GM21390 (cell line): ENCODE measurements around the gene KLF6.

Experiments used
- ATAC-seq: cut with Tn5 transposase; IDR thresholded peaks from one replicate; pipeline ENCODE4 v1.9.1; 2021; ENCODE audit not compliant: unreplicated experiment

The KLF6 gene

GRCh38 chr10:3775696-3776551 is 9.1 kb downstream of the KLF6 start:
- peak; percentile 38 for ATAC-seq

GRCh38 chr10:3774814-3775695 is 10.0 kb downstream of the KLF6 start:
- ATAC-seq = no peak

GRCh38 chr10:3774018-3774813 is 10.8 kb downstream of the KLF6 start:
- no peak for ATAC-seq

- no peak for ATAC-seq
These were observed 11.5 kb downstream of the KLF6 start for GRCh38 chr10:3773460-3774017.

- ATAC-seq = no peak
These were observed 12.4 kb downstream of the KLF6 start for GRCh38 chr10:3772361-3773171.

GRCh38 chr10:3770611-3771110 is 14.3 kb downstream of the KLF6 start:
- ATAC-seq = no peak

- no peak for ATAC-seq
These were observed 15.5 kb downstream of the KLF6 start for GRCh38 chr10:3769556-3769955.

- ATAC-seq = no peak
These were observed 18.8 kb downstream of the KLF6 start for GRCh38 chr10:3766046-3766756.

GRCh38 chr10:3765146-3765545 is 19.9 kb downstream of the KLF6 start:
- ATAC-seq = no peak

- no peak for ATAC-seq
These were observed 20.3 kb downstream of the KLF6 start for GRCh38 chr10:3764626-3765112.

GRCh38 chr10:3763852-3764625 is 21.0 kb downstream of the KLF6 start:
- no peak for ATAC-seq

GRCh38 chr10:3763035-3763456 is 22.0 kb downstream of the KLF6 start:
- ATAC-seq = no peak

- ATAC-seq = no peak
These were observed 22.7 kb downstream of the KLF6 start for GRCh38 chr10:3762309-3762708.

- ATAC-seq = no peak
These were observed 23.1 kb downstream of the KLF6 start for GRCh38 chr10:3761904-3762303.

- ATAC-seq = peak; percentile 56
These were observed 23.9 kb downstream of the KLF6 start for GRCh38 chr10:3761021-3761686.

GRCh38 chr10:3760083-3760482 is 24.9 kb downstream of the KLF6 start:
- no peak for ATAC-seq

- no peak for ATAC-seq
These were observed 25.6 kb downstream of the KLF6 start for GRCh38 chr10:3759397-3759796.
